Hematopoietic multipotent progenitor cell treated with erythropoietin and hydrocortisone succinate and interleukin-3 and kit ligand, for 17 days (in vitro differentiated cells): Measurements from ENCODE around the gene CTNND1.

ENCODE experiments used
- DNase-seq: peaks from one replicate; pipeline ENCODE4 v3.0.0-alpha.2; 2015; ENCODE audit warnings: low spot score

The CTNND1 gene

GRCh38 chr11:57764021-57764420 is 2.4 kb downstream of the CTNND1 start:
- no peak for DNase-seq

GRCh38 chr11:57764566-57764965 is 3.0 kb downstream of the CTNND1 start:
- no peak for DNase-seq

- DNase-seq = no peak
These were observed 3.4 kb downstream of the CTNND1 start for GRCh38 chr11:57764972-57765371.

DNA sequence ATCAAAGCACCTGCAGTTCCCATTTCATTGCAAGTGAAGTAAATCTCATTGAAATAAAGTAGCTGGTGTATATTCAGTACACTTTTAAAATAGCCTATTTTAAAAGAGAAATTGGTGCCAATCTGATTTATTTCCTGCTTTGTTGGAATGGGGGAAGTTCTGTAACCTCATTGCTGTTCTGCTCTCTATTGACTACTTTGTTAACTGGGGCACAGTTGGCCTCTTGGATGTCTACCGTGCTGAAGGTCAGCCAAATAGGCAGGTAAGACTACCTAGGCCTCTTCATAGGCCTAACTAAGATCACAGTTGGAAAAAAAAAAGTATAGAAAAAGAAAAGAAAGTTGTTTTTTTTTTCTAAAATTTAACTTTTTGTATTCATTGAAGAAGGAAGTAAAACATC is 9.2 kb downstream of the CTNND1 start:
- no peak for DNase-seq

DNA sequence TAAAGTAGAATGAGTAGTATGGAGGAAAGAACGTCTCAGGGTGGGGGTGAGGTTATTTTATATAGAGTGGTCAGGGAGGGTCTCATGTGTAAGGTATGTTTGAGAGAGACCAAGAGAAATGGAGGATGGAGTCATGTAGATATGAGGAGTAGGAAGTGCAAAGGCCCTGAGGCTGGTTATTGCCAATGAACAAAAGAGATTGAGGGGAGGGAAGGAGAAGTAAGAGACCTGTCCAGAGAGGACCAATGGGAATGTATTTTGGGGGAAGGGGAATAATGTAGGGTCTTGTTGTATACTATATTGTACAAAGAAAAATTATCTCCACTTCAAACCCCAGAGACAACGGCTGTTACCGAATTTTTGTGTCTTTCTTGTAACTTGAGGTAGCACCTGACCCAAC is 9.8 kb downstream of the CTNND1 start:
- DNase-seq = no peak

GRCh38 chr11:57772562-57772961 is 11.0 kb downstream of the CTNND1 start:
- DNase-seq = no peak

- DNase-seq = no peak
These were observed 11.5 kb downstream of the CTNND1 start for GRCh38 chr11:57773026-57773598.

DNA sequence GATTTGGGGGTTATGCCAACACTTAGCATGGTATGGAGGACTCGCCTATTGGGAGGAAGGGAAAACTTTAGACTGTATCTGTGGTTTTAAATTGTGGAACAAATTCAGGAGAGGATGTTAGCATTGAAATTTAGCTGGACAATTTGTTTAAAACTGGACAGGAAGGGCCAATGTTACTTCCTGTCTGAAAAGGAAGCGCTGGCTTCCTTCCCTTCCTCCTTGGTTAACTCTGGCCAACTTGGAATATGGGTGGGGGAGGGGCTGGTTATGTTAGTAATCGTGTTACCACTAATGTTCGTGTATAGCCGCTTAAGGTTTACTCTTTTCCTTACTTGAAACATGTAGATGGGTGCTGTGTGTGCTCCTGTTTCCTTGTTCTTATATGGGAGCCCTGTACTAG is 13.9 kb downstream of the CTNND1 start:
- no peak for DNase-seq

- DNase-seq = no peak
These were observed 14.5 kb downstream of the CTNND1 start for GRCh38 chr11:57776031-57776521.

DNA sequence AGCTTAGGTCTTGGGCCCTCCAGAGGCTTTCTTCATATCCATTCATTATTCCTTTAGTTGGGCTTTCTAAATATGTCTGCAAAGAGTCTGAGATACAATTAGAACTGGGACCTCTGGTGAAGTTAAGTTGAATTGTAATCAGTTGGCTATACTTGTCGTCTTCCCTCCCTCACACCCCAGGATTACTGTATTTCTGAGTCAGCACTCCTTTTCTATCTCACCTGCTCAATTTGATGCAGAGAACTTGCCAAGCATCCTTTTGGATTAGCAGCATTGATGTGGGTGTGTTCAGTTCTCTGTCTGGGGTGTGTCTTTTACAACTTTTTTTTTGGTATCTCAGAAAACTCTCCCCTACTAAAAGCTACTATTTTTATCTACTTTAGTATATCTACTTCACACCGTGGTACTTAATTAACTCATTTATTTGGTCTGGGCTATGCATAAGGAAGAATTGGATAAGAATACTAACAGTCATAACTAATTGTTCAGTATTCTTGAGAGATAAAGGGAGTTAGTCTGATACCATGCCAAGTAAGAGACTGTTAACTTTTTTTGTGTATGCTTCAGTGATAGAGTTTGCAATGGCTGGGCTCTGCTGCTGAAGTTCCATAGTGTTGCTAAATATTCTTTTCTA is 15.1 kb downstream of the CTNND1 start:
- no peak for DNase-seq

DNA sequence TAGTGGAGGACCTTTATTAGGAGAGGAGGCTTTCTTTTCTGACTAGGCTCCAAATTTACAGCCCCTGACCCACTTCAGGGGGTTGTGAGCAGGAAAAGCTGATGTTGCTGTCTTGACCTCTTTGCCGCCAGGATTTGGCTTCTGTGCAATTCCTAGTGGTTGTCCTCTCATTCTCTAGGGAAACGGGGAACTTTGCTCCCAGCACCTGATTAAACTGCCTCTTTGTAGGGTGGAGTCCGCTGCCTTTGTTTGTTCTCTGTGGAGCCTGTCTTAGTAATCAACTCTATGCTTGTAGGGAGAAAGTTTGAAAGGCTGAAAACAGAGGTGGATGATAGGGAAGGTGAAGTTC is 16.3 kb downstream of the CTNND1 start:
- DNase-seq = no peak

DNA sequence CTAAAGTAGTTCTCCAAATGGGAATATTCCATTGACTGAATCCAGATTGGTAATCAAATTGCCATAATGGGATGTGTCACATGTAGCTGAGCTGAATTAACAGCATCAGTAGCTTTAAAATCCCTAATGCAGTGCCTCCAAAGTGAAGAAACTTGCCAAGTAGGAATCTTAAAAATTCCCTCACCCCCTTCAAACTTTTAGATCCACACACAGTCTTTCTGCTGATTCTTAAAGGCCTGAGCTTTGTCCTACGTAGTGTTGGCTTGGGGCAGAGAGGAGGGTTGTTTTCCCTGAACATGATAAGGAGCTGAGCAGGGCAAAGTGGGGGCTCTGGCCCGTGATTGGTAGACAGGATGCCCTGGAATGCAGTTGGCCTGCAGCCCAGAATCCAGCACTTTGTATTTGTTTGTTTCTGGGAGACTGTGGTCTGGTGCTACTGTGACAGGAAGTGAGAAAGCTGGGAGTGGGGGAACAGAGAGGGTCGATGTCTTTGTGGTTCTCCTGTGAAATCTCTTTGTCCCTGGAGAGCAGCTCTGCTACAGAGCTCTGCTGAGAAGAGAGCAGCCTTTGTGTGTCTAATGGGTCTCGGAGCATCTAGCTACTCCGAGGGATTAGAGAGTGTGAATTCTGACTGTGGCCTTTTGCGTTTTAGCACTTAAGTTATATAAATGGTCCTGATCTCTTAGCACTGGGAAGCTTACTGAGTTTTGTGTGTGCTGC is 16.9 kb downstream of the CTNND1 start:
- DNase-seq = no peak

- no peak for DNase-seq
These were observed 17.7 kb downstream of the CTNND1 start for GRCh38 chr11:57779276-57779675.

DNA sequence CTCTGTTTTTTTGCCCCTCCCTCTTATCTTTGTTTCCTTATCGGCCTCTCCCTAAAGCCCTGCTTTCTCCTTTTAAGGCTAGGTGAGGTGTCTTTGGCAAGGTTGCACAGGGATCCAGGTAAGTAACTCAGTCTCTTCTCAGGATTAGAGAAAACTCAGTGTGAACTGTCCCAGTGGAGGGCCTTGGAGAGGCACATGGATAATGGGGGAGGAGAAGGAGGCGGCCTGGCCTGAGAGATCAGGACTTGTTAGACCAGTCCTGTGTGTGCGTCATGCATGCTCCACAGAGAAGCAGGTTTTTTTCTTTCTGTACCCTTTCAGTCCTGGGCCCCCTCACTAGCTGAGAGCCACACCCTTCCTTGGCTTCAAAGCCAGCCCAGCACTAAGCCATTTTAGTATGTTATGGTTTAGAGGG is 19.9 kb downstream of the CTNND1 start:
- no peak for DNase-seq

- no peak for DNase-seq
These were observed 23.5 kb downstream of the CTNND1 start for GRCh38 chr11:57785072-57785471.

- DNase-seq = no peak
These were observed 24.8 kb downstream of the CTNND1 start for GRCh38 chr11:57786436-57786835.

DNA sequence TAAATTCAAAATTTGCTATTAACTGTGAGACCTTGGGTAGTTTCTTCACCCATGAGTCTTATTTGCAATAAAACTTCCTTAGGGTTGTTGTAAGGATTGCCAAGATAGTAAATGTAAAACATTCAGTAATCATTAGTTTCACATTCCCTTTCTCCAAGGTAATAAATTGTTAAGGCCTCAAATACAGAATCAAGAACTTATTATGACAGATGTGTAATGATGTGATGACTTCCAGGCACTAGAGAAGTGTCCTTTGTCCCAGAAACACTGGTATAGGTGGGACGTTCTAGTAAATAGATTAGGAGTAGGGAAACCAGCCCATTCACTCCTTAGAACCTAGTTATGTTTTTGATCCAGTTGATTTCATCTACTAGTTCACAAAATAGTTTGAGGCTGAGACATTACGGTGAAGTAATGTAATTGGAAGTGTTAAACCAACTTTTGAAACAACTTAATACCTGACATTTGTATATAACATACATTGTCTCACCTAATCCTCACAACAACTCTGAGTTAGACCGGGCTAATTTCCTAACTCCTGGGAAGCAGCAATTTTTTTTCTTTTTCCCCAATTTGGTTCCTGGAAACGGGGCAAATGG is 25.5 kb downstream of the CTNND1 start:
- no peak for DNase-seq

GRCh38 chr11:57787920-57788702 is 26.5 kb downstream of the CTNND1 start:
- no peak for DNase-seq

DNA sequence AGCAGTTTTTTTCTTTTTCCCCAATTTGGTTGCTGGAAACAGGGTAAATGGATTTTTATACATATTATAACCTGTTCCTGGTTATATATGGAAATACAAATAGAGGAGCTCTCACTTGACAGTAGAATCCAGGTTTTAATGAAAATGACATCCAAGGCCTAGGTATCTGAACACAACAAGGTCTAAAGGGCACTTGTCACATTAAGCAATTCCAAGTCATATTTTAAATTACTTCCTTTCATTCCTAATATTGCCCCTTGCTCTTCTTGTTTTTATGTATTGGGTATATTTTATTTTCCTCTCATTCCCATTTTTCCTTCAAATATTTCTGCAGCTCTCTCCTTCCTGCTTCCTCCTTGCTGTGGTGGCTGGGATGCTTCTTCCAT is 27.1 kb downstream of the CTNND1 start:
- no peak for DNase-seq

DNA sequence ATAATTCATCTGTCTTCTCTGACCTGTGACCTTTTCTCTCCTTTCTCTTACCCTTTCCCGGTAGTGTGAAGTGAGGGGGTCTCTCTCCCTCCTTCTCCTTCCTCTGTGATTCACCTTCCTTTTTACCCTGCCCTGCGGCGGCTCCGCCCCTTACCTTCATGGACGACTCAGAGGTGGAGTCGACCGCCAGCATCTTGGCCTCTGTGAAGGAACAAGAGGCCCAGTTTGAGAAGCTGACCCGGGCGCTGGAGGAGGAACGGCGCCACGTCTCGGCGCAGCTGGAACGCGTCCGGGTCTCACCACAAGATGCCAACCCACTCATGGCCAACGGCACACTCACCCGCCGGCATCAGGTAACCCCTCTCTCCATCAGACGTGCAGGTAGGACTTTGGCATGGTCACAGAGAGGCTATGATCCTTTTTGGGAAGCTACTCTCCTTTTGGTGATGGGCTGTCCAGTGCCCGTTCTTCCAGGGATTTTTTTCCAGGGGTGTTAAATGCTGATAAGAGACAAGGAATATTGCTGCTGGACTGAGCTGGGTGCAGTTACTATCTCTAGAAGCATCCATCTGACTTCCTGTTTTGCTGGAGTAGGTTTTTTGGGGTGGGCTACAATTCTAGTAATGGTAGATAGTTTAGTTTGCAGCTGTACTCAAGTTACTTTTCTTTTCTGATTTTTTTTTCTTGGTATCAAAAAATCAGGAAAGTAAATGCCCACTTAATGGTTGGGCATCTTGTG is 29.9 kb downstream of the CTNND1 start:
- DNase-seq = no peak

DNA sequence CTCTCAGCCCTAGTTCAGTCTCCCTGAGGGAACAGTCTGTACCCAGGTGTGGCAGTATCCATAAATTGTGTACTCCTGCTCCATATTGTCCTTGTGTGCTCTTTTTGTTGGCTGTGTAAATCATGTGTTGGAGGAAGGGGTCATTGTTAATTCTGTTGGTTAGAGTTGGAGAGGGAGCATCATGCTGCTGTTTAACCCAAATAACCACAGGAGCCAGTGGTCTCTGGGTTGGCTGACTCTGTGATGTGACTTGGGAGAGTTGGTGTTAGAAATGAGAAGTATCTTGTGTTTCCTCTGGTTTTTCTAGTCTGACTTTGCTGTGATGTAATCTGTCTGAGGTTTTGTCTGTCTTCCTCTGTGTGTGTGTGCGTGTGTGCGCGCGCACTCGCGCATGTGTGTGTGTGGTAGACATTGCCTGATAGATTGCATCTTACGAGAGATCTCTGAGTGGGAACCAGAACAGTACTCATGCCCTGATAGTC is 30.5 kb downstream of the CTNND1 start:
- DNase-seq = no peak

DNA sequence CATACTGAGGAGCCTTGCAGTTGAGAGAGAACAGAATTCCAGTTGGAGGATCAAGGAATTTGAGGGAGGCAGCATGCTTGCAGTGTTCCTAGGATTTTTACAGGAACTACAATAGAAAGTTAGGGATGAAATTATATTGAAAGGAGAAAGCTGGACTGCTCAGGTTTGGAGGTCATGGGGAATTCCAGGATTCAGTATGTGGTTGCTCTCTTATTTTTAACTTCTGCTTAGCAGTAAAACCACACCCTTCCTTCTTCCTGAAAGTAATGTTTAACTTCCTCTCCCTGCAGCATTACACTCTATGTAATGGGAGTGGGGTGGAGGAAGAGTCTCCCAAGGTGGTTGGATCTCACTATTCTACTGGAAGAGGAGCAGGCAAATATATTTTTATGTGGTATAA is 31.3 kb downstream of the CTNND1 start:
- DNase-seq = no peak
